Measurements from ENCODE around the gene NDUFAF2.
"Not testable (repeated sequence)": the region's sequence is repeated elsewhere in the genome, so short reads cannot be mapped to it uniquely, and the experiment has no call there.

The NDUFAF2 gene

DNA sequence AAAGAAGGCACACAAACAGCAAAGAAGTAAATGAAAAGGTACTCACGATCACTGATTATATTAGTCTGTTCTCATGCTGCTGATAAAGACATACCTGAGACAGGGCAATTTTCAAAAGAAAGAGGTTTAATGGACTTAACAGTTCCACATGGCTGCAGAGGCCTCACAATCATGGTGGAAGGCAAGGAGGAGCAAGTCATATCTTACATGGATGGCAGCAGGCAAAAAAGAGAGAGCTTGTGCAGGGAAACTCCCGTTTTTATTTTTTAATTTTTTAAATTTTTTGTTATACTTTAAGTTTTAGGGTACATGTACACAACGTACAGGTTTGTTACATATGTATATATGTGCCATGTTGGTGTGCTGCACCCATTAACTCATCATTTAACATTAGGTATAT lies 37.1 kb downstream of the NDUFAF2 start:
- not testable (repeated sequence) for H3K9ac ChIP-seq (ENCODE audit: low read length in 5 of 5); H3K4me1 ChIP-seq (ENCODE audit: control insufficient read depth in 5 of 5, insufficient read depth in 5 of 5, low read length in 5 of 5); H3K9me3 ChIP-seq (ENCODE audit: control insufficient read depth in 5 of 5, low read length in 5 of 5); H3K27me3 ChIP-seq (ENCODE audit: control insufficient read depth in 5 of 5, insufficient read depth in 4 of 5, low read length in 5 of 5); H3K27ac ChIP-seq (ENCODE audit: low read depth, low read length); H3K4me3 ChIP-seq (ENCODE audit: low read depth in 1 of 5, low read length in 5 of 5); H3K36me3 ChIP-seq (ENCODE audit: control insufficient read depth in 5 of 5, insufficient read depth in 5 of 5, low read length in 5 of 5)

DNA sequence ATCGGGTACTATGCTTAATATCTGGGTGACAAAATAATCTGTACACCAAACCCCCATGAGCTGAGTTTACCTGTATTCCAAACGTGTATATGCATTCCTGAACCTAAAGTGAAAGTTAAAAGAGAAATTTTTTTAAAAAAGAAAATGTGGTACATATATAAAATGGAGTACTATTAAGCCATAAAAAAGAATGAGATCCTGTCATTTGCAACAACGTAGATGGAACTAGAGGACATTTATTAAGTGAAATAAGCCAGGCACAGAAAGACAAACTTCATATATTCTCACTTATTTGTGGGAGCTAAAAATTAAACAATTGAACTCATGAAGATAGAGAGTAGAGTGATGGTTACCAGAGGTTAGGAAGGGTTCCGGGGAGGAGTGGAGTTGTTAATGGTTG lies 44.8 kb downstream of the NDUFAF2 start:
- Histone ChIP-seq H3K4me1 (ENCODE audit: control insufficient read depth in 5 of 5, insufficient read depth in 5 of 5, low read length in 5 of 5) (peaks cover 0 to 19% (median 11%) of the 10 kb centered on the region in 5 donors), H3K36me3 (ENCODE audit: control insufficient read depth in 5 of 5, insufficient read depth in 5 of 5, low read length in 5 of 5) (peaks cover 0 to 4% (median 0%) of the 10 kb centered on the region in 5 donors), H3K4me3 (ENCODE audit: low read depth in 1 of 5, low read length in 5 of 5) (no peak overlapping the region), H3K9ac (ENCODE audit: low read length in 5 of 5) (no peak overlapping the region), H3K27me3 (ENCODE audit: control insufficient read depth in 5 of 5, insufficient read depth in 4 of 5, low read length in 5 of 5) (no peaks in the 10 kb centered on the region), H3K9me3 (ENCODE audit: control insufficient read depth in 5 of 5, low read length in 5 of 5) (peaks cover 0 to 18% (median 4%) of the 10 kb centered on the region in 5 donors), H3K27ac (ENCODE audit: low read depth, low read length) (no peak overlapping the region)

DNA sequence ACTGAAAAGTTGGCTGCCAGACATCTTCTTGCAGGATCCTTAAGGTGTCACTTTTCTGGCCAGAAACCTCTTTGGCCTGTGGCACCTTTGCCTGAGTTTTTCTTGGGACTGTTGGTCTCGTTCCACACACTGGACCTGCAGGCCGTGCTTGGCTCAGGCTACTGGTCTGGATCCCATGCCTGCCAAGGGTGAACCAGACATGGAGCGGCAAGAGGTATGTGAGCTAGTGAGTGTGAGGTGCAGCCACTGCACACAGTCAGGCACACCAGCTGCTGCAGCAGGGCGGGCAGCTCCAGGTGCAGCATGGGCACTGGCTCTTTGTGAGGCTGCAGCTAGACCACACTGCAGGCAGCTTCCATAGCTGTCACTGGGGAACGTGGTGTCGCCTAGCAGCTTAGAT lies 47.9 kb downstream of the NDUFAF2 start:
- Histone ChIP-seq H3K4me1 (ENCODE audit: control insufficient read depth in 5 of 5, insufficient read depth in 5 of 5, low read length in 5 of 5) (peaks cover 0 to 19% (median 11%) of the 10 kb centered on the region in 5 donors), H3K27ac (ENCODE audit: low read depth, low read length) (no peak overlapping the region), H3K27me3 (ENCODE audit: control insufficient read depth in 5 of 5, insufficient read depth in 4 of 5, low read length in 5 of 5) (no peaks in the 10 kb centered on the region), H3K36me3 (ENCODE audit: control insufficient read depth in 5 of 5, insufficient read depth in 5 of 5, low read length in 5 of 5) (peaks cover 0 to 4% (median 0%) of the 10 kb centered on the region in 5 donors), H3K9me3 (ENCODE audit: control insufficient read depth in 5 of 5, low read length in 5 of 5) (peaks cover 0 to 15% (median 4%) of the 10 kb centered on the region in 5 donors), H3K4me3 (ENCODE audit: low read depth in 1 of 5, low read length in 5 of 5) (no peak overlapping the region), H3K9ac (ENCODE audit: low read length in 5 of 5) (no peak overlapping the region)

DNA sequence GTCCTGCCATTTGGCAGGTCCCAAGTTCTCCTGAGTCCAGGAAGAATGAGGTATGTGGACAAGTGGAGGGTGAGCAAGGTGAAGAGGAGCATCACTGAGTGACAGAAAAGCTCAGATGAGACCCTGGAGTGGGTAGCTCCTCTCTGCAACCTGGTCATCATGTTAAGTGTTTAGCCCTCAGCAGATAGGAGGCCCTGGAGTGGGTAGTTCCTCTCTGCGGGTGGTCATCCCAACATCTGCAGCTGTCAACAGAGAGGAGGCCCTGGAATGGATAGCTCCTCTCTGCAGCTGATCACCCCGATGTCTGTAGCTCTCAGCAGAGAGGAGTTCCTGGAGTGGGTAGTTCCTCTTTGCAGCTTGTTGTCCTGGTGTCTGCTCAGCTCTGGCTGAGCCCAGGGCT lies 48.4 kb downstream of the NDUFAF2 start:
- H3K4me1 ChIP-seq (ENCODE audit: control insufficient read depth in 5 of 5, insufficient read depth in 5 of 5, low read length in 5 of 5), result peaks cover 0 to 19% (median 11%) of the 10 kb centered on the region in 5 donors

DNA sequence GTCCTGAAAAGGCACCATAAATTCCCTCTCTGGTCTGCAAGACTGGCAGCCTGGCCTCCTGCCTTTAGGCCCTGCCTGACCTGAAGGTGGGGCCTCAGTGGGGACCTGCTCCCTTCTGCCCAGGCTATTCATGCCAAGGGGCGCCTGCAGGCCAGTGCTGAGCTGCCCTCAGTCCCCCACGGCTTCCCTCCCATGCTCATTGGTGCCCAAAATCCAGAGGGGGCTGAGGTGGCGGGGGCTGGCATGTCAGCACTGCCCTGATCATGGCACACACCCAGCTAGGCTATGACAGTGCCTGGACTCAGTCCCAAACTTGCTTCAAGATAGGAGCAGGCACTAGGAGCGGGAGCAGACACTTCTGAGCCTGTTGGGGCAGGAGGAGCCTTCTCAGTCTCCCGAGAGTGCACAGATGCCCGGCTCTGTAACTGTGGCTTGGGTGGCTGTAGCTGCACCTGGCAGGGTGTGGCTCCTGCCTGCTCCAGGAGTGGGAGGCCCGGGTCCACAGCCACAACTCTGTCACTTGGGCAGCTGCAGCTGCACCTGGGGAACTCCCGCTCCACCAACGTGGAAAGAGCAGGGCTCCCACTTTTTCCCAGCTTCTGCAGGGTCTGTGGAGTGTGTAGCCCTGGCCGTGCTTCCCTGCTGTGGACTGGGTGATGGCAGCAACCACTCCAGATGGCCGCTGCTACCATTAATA lies 49.0 kb downstream of the NDUFAF2 start:
- peaks cover 0 to 4% (median 0%) of the 10 kb centered on the region in 5 donors for H3K36me3 ChIP-seq (ENCODE audit: control insufficient read depth in 5 of 5, insufficient read depth in 5 of 5, low read length in 5 of 5)
- H3K9ac ChIP-seq (ENCODE audit: low read length in 5 of 5), result no peak overlapping the region
- peaks cover 0 to 19% (median 11%) of the 10 kb centered on the region in 5 donors for H3K4me1 ChIP-seq (ENCODE audit: control insufficient read depth in 5 of 5, insufficient read depth in 5 of 5, low read length in 5 of 5)
- peaks cover 0 to 15% (median 4%) of the 10 kb centered on the region in 5 donors for H3K9me3 ChIP-seq (ENCODE audit: control insufficient read depth in 5 of 5, low read length in 5 of 5)
- no peaks in the 10 kb centered on the region for H3K27me3 ChIP-seq (ENCODE audit: control insufficient read depth in 5 of 5, insufficient read depth in 4 of 5, low read length in 5 of 5)
- H3K27ac ChIP-seq (ENCODE audit: low read depth, low read length), result no peak overlapping the region
- no peak overlapping the region for H3K4me3 ChIP-seq (ENCODE audit: low read depth in 1 of 5, low read length in 5 of 5)

More for the DNA sequence above, 48.4 kb downstream of the NDUFAF2 start:
- no peak overlapping the region for H3K4me3 ChIP-seq (ENCODE audit: low read depth in 1 of 5, low read length in 5 of 5)
- peaks cover 0 to 15% (median 4%) of the 10 kb centered on the region in 5 donors for H3K9me3 ChIP-seq (ENCODE audit: control insufficient read depth in 5 of 5, low read length in 5 of 5)
- H3K36me3 ChIP-seq (ENCODE audit: control insufficient read depth in 5 of 5, insufficient read depth in 5 of 5, low read length in 5 of 5), result peaks cover 0 to 4% (median 0%) of the 10 kb centered on the region in 5 donors
- no peaks in the 10 kb centered on the region for H3K27me3 ChIP-seq (ENCODE audit: control insufficient read depth in 5 of 5, insufficient read depth in 4 of 5, low read length in 5 of 5)
- no peak overlapping the region for H3K9ac ChIP-seq (ENCODE audit: low read length in 5 of 5)
- no peak overlapping the region for H3K27ac ChIP-seq (ENCODE audit: low read depth, low read length)

DNA sequence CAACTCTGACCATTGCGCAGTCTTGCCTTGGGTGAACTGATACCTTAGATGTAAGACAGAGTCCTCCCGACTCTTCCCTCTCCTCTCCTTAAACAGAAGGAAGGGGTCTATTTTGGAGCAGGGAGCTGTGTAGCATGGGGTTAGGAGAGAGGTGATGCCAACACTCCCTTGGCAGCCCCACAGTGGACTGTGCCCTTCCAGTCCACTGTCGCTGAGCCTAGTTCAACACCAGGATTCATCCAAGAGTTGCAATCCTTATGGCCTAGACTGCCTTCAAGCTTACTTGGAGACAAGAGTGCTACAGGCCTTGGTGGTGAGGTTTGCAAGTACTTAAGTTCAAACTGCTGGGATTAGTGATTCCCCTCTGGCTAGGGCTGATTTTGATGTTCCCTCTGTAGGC lies 51.4 kb downstream of the NDUFAF2 start:
- H3K9me3 ChIP-seq (ENCODE audit: control insufficient read depth in 5 of 5, low read length in 5 of 5), result peaks cover 0 to 15% (median 4%) of the 10 kb centered on the region in 5 donors
- H3K4me1 ChIP-seq (ENCODE audit: control insufficient read depth in 5 of 5, insufficient read depth in 5 of 5, low read length in 5 of 5), result peaks cover 0 to 19% (median 11%) of the 10 kb centered on the region in 5 donors
- H3K36me3 ChIP-seq (ENCODE audit: control insufficient read depth in 5 of 5, insufficient read depth in 5 of 5, low read length in 5 of 5), result peaks cover 0 to 4% (median 0%) of the 10 kb centered on the region in 5 donors
- no peaks in the 10 kb centered on the region for H3K27me3 ChIP-seq (ENCODE audit: control insufficient read depth in 5 of 5, insufficient read depth in 4 of 5, low read length in 5 of 5)
- H3K4me3 ChIP-seq (ENCODE audit: low read depth in 1 of 5, low read length in 5 of 5), result no peak overlapping the region
- no peak overlapping the region for H3K27ac ChIP-seq (ENCODE audit: low read depth, low read length)
- no peak overlapping the region for H3K9ac ChIP-seq (ENCODE audit: low read length in 5 of 5)

DNA sequence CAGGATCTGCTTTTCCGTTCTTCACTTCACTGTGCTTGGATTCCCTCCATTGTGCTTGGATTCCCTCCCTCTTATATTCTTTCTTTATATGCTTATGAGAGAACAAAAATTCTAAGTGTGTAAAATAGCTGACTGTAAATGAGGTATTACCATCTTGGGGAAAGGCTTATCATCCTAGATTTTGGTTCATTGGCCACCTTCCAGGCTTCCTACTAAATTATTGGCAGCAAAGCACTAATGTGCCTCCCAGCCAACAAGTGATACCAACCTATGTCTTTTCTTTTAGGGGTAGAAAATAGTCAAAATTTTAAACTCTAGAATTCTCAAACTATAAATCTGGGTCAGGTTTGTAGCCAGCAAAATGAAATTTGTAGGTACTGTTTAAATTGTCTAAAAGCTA lies 52.7 kb downstream of the NDUFAF2 start:
- Histone ChIP-seq H3K9ac (ENCODE audit: low read length in 5 of 5) (no peak overlapping the region), H3K27ac (ENCODE audit: low read depth, low read length) (no peak overlapping the region), H3K4me3 (ENCODE audit: low read depth in 1 of 5, low read length in 5 of 5) (no peak overlapping the region), H3K36me3 (ENCODE audit: control insufficient read depth in 5 of 5, insufficient read depth in 5 of 5, low read length in 5 of 5) (peaks cover 0 to 4% (median 0%) of the 10 kb centered on the region in 5 donors), H3K27me3 (ENCODE audit: control insufficient read depth in 5 of 5, insufficient read depth in 4 of 5, low read length in 5 of 5) (no peaks in the 10 kb centered on the region), H3K4me1 (ENCODE audit: control insufficient read depth in 5 of 5, insufficient read depth in 5 of 5, low read length in 5 of 5) (peaks cover 0 to 16% (median 10%) of the 10 kb centered on the region in 5 donors), H3K9me3 (ENCODE audit: control insufficient read depth in 5 of 5, low read length in 5 of 5) (peaks cover 0 to 15% (median 4%) of the 10 kb centered on the region in 5 donors)

DNA sequence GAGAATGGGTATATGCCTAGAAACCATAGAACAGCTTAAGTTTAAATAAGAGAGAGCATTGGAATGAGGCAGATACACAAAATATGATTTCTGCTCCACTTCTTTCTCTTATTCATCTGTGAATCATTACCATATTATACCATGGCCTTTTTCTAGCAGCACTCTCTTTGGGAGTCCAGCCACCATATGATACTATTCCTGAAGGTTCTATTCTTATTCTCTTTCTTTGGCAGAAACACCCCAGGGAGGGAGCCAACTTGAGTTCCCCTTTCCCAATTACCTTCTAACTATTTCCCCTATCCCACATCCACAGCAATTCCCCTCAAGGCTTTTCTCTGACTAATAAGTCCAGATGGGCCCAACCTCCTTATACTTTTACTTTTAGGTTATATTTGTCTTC lies 55.9 kb downstream of the NDUFAF2 start:
- H3K4me3 ChIP-seq (ENCODE audit: low read depth in 1 of 5, low read length in 5 of 5), result no peak overlapping the region
- no peak overlapping the region for H3K27ac ChIP-seq (ENCODE audit: low read depth, low read length)
- H3K9me3 ChIP-seq (ENCODE audit: control insufficient read depth in 5 of 5, low read length in 5 of 5), result no peaks in the 10 kb centered on the region
- H3K9ac ChIP-seq (ENCODE audit: low read length in 5 of 5), result no peak overlapping the region
- no peaks in the 10 kb centered on the region for H3K36me3 ChIP-seq (ENCODE audit: control insufficient read depth in 5 of 5, insufficient read depth in 5 of 5, low read length in 5 of 5)
- H3K4me1 ChIP-seq (ENCODE audit: control insufficient read depth in 5 of 5, insufficient read depth in 5 of 5, low read length in 5 of 5), result peaks cover 0 to 4% (median 0%) of the 10 kb centered on the region in 5 donors
- no peaks in the 10 kb centered on the region for H3K27me3 ChIP-seq (ENCODE audit: control insufficient read depth in 5 of 5, insufficient read depth in 4 of 5, low read length in 5 of 5)

DNA sequence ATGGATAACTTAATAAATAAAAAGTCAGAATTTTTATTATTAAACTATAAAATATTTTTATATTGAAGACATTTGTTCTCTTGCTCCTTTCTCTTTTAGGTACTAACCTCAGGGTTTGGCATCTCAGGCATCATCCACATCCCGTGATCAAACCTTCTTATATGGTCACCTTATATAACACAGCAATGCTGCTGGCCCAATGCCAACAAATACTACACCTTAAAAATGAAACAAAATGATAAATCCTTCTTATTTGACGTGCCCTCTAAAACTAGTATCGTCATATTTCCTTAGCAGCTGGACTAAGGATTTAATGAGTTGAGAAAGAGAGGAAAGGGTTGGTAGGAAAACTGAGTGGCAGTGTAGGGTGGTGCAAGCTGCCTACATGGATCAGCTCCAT lies 56.6 kb downstream of the NDUFAF2 start:
- Histone ChIP-seq H3K4me1 (ENCODE audit: control insufficient read depth in 5 of 5, insufficient read depth in 5 of 5, low read length in 5 of 5) (peaks cover 0 to 4% (median 0%) of the 10 kb centered on the region in 5 donors), H3K27ac (ENCODE audit: low read depth, low read length) (no peak overlapping the region), H3K9me3 (ENCODE audit: control insufficient read depth in 5 of 5, low read length in 5 of 5) (no peaks in the 10 kb centered on the region), H3K9ac (ENCODE audit: low read length in 5 of 5) (no peak overlapping the region), H3K27me3 (ENCODE audit: control insufficient read depth in 5 of 5, insufficient read depth in 4 of 5, low read length in 5 of 5) (no peaks in the 10 kb centered on the region), H3K36me3 (ENCODE audit: control insufficient read depth in 5 of 5, insufficient read depth in 5 of 5, low read length in 5 of 5) (no peaks in the 10 kb centered on the region), H3K4me3 (ENCODE audit: low read depth in 1 of 5, low read length in 5 of 5) (no peak overlapping the region)

DNA sequence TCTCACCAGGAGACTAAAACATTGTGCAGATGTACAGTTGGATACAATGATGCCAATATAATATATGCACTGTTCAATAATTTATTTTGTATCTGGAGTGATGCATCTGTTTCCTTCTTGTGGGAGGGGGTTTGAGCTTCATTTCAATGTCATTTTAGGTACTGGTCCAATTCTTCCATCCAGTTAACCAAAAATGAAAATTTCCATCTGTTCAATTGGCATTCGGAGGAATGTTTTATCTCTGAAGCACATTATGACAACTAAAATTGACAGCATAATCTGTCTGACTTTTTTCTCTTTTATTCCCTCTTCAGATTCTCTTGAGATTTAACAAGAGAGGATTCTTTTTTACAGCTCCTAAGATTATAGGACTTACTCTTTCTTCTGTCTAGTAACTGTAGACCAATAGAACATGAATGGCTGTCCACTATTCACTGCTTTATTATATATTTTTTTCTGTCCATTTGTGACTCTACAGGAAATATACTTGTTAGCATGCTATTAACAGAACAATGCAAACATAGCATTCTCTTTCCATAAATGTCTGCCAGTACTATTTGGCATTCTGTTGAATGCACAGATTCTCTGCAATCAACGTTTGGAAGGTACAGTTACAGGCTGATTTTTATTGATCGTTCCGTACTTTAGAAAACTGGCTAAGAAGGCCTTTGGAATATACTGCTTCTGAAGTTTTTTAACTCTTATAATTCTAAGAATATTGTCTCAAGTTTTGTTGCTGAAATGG lies 57.8 kb downstream of the NDUFAF2 start:
- Histone ChIP-seq H3K4me1 (ENCODE audit: control insufficient read depth in 5 of 5, insufficient read depth in 5 of 5, low read length in 5 of 5) (peaks cover 0 to 4% (median 0%) of the 10 kb centered on the region in 5 donors), H3K4me3 (ENCODE audit: low read depth in 1 of 5, low read length in 5 of 5) (no peak overlapping the region), H3K36me3 (ENCODE audit: control insufficient read depth in 5 of 5, insufficient read depth in 5 of 5, low read length in 5 of 5) (no peaks in the 10 kb centered on the region), H3K27ac (ENCODE audit: low read depth, low read length) (no peak overlapping the region), H3K9ac (ENCODE audit: low read length in 5 of 5) (no peak overlapping the region), H3K27me3 (ENCODE audit: control insufficient read depth in 5 of 5, insufficient read depth in 4 of 5, low read length in 5 of 5) (no peaks in the 10 kb centered on the region), H3K9me3 (ENCODE audit: control insufficient read depth in 5 of 5, low read length in 5 of 5) (no peaks in the 10 kb centered on the region)
